ENCODE measurements around the gene IGF2R.

DNA sequence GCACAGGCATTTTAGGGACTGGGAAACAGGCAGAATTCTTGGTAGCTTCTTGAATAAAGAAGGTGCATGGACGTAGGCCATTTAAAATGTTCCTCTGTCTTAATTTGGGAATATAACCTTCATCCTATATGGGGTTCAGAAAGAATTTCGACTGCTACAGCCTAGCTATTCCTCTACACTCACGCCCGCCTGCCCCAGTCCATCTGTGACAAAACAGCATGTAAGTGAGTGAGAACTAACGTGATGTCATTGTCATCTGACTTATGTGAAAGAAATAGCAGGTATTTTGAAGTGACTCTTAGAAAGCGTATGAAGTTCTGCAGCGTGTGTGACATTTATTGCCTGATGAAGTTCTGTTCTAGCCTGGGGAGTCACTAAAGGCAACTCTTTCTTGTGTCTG is 100.6 kb downstream of the IGF2R start:
- TF ChIP-seq EGR1 (IDR thresholded peaks at IDR 0.05) (no peak), ZBTB7A (IDR thresholded peaks at IDR 0.05; ENCODE audit: low read depth) (no peak), CEBPB (IDR thresholded peaks at IDR 0.05) (no peak), EP300 (IDR thresholded peaks at IDR 0.05; ENCODE audit: borderline replicate concordance) (no peak), FOXM1 (IDR thresholded peaks at IDR 0.05; ENCODE audit: borderline replicate concordance, low read depth) (no peak), RAD21 (IDR thresholded peaks at IDR 0.05; ENCODE audit: low read depth) (no peak), NFIC (IDR thresholded peaks at IDR 0.05) (no peak), REST (IDR thresholded peaks at IDR 0.05; ENCODE audit: low read depth) (no peak), TAF1 (IDR thresholded peaks at IDR 0.05; ENCODE audit: low read depth) (no peak), MAX (IDR thresholded peaks at IDR 0.05) (no peak), TCF12 (IDR thresholded peaks at IDR 0.05; ENCODE audit: low read depth) (no peak), YY1 (IDR thresholded peaks at IDR 0.05; ENCODE audit: low read depth) (no peak)

All from Ishikawa (cell line).